Activated T-helper 17 cell treated with anti-CD3 and anti-CD28 coated beads, Interleukin-2, amount 50 U/mL, for 72 hours (primary cell): ENCODE results near the gene GALNT2. TPM values are rescaled to one million over a fixed set of nuclear protein-coding genes. Genes with fewer than 3 reads are reported as not detected.

Source experiments
- ATAC-seq: fragments of 150-1000 bp; cut with Tn5 transposase; replicated peaks from 2 replicates; pipeline ENCODE4 v1.10.0; 2021; ENCODE audit warnings: mild to moderate bottlenecking, moderate library complexity
- H3K27ac Mint-ChIP-seq: one replicate; pipeline ENCODE4 v1.8.0; 2022; ENCODE audit warnings: mixed read lengths
- H3K27me3 Mint-ChIP-seq: one replicate; pipeline ENCODE4 v1.8.0; 2022; ENCODE audit warnings: mixed read lengths
- H3K36me3 Mint-ChIP-seq: one replicate; pipeline ENCODE4 v1.8.0; 2022; ENCODE audit warnings: low read depth, mild to moderate bottlenecking, mixed read lengths
- H3K4me1 Mint-ChIP-seq: one replicate; pipeline ENCODE4 v1.8.0; 2022; ENCODE audit warnings: mixed read lengths
- H3K4me3 Mint-ChIP-seq: one replicate; pipeline ENCODE4 v1.8.0; 2022; ENCODE audit warnings: mild to moderate bottlenecking, mixed read lengths
- H3K9me3 Mint-ChIP-seq: one replicate; pipeline ENCODE4 v1.8.0; 2022; ENCODE audit warnings: mixed read lengths
- total RNA-seq, 2 donors: library from RNA; stranded (reverse); gene quantifications; one replicate each; pipeline ENCODE4 v1.2.3, GENCODE V29; 2022

Gene GALNT2
- total RNA-seq, 2 donors from 2014 or later: 49.7 to 53.6 TPM

- peaks cover 11% of the 10 kb centered on the region for H3K4me1 Mint-ChIP-seq
- peak; percentile 40 for ATAC-seq
- H3K36me3 Mint-ChIP-seq: no peaks in the 10 kb centered on the region
- H3K27ac Mint-ChIP-seq: no peak overlapping the region
- no peak overlapping the region for H3K4me3 Mint-ChIP-seq
- no peaks in the 10 kb centered on the region for H3K9me3 Mint-ChIP-seq
- no peaks in the 10 kb centered on the region for H3K27me3 Mint-ChIP-seq
These were observed 155.6 kb downstream of the GALNT2 start for GRCh38 chr1:230222678-230223077.

GRCh38 chr1:230224101-230224960 is 157.3 kb downstream of the GALNT2 start:
- Mint-ChIP-seq H3K27ac (no peak overlapping the region), H3K9me3 (no peaks in the 10 kb centered on the region), H3K27me3 (no peaks in the 10 kb centered on the region), H3K36me3 (no peaks in the 10 kb centered on the region), H3K4me3 (no peak overlapping the region), H3K4me1 (peaks cover 10% of the 10 kb centered on the region)
- no peak for ATAC-seq

GRCh38 chr1:230226007-230226800 is 159.2 kb downstream of the GALNT2 start:
- H3K36me3 Mint-ChIP-seq: peaks cover 5% of the 10 kb centered on the region
- no peaks in the 10 kb centered on the region for H3K9me3 Mint-ChIP-seq

GRCh38 chr1:230226814-230227213 is 159.8 kb downstream of the GALNT2 start:
- Mint-ChIP-seq H3K4me3 (no peak overlapping the region), H3K36me3 (peaks cover 5% of the 10 kb centered on the region), H3K9me3 (no peaks in the 10 kb centered on the region), H3K4me1 (peaks cover 15% of the 10 kb centered on the region), H3K27ac (no peak overlapping the region), H3K27me3 (no peaks in the 10 kb centered on the region)
- no peak for ATAC-seq

More at GRCh38 chr1:230226007-230226800, 159.2 kb downstream of the GALNT2 start:
- Mint-ChIP-seq H3K4me3 (no peak overlapping the region), H3K4me1 (peaks cover 9% of the 10 kb centered on the region), H3K27ac (no peak overlapping the region), H3K27me3 (no peaks in the 10 kb centered on the region)
- ATAC-seq: no peak

GRCh38 chr1:230228236-230228897 is 161.3 kb downstream of the GALNT2 start:
- ATAC-seq: no peak
- no peaks in the 10 kb centered on the region for H3K9me3 Mint-ChIP-seq
- no peak overlapping the region for H3K27ac Mint-ChIP-seq
- H3K27me3 Mint-ChIP-seq: no peaks in the 10 kb centered on the region
- H3K4me1 Mint-ChIP-seq: peaks cover 15% of the 10 kb centered on the region
- peaks cover 5% of the 10 kb centered on the region for H3K36me3 Mint-ChIP-seq
- no peak overlapping the region for H3K4me3 Mint-ChIP-seq

- Mint-ChIP-seq H3K4me3 (no peak overlapping the region), H3K36me3 (peaks cover 8% of the 10 kb centered on the region), H3K4me1 (peaks cover 15% of the 10 kb centered on the region), H3K9me3 (no peaks in the 10 kb centered on the region), H3K27ac (peak overlapping the region; percentile 81), H3K27me3 (no peaks in the 10 kb centered on the region)
- no peak for ATAC-seq
These were observed 163.2 kb downstream of the GALNT2 start for GRCh38 chr1:230230273-230230672.

GRCh38 chr1:230230948-230231773 is 164.1 kb downstream of the GALNT2 start:
- peaks cover 15% of the 10 kb centered on the region for H3K4me1 Mint-ChIP-seq
- H3K9me3 Mint-ChIP-seq: no peaks in the 10 kb centered on the region
- peak overlapping the region; percentile 33 for H3K4me3 Mint-ChIP-seq
- peaks cover 17% of the 10 kb centered on the region for H3K36me3 Mint-ChIP-seq
- no peaks in the 10 kb centered on the region for H3K27me3 Mint-ChIP-seq
- ATAC-seq: peak; percentile 86
- H3K27ac Mint-ChIP-seq: peak overlapping the region; percentile 81

GRCh38 chr1:230231774-230232145 is 164.7 kb downstream of the GALNT2 start:
- ATAC-seq: peak; percentile 90
- no peaks in the 10 kb centered on the region for H3K27me3 Mint-ChIP-seq
- H3K4me1 Mint-ChIP-seq: peaks cover 15% of the 10 kb centered on the region
- H3K27ac Mint-ChIP-seq: peak overlapping the region; percentile 81
- H3K4me3 Mint-ChIP-seq: peak overlapping the region; percentile 33
- peaks cover 22% of the 10 kb centered on the region for H3K36me3 Mint-ChIP-seq
- no peaks in the 10 kb centered on the region for H3K9me3 Mint-ChIP-seq

GRCh38 chr1:230232371-230232771 is 165.3 kb downstream of the GALNT2 start:
- H3K4me3 Mint-ChIP-seq: no peak overlapping the region
- no peaks in the 10 kb centered on the region for H3K9me3 Mint-ChIP-seq
- peaks cover 15% of the 10 kb centered on the region for H3K4me1 Mint-ChIP-seq
- H3K27ac Mint-ChIP-seq: no peak overlapping the region
- no peaks in the 10 kb centered on the region for H3K27me3 Mint-ChIP-seq
- no peak for ATAC-seq
- peaks cover 29% of the 10 kb centered on the region for H3K36me3 Mint-ChIP-seq

GRCh38 chr1:230233786-230234185 is 166.7 kb downstream of the GALNT2 start:
- Mint-ChIP-seq H3K27ac (no peak overlapping the region), H3K27me3 (no peaks in the 10 kb centered on the region), H3K36me3 (peaks cover 40% of the 10 kb centered on the region), H3K4me3 (no peak overlapping the region), H3K4me1 (peaks cover 10% of the 10 kb centered on the region), H3K9me3 (no peaks in the 10 kb centered on the region)
- no peak for ATAC-seq

GRCh38 chr1:230235876-230236275 is 168.8 kb downstream of the GALNT2 start:
- Mint-ChIP-seq H3K4me3 (no peak overlapping the region), H3K9me3 (no peaks in the 10 kb centered on the region), H3K4me1 (peaks cover 21% of the 10 kb centered on the region)

GRCh38 chr1:230236301-230237008 is 169.4 kb downstream of the GALNT2 start:
- Mint-ChIP-seq H3K9me3 (no peaks in the 10 kb centered on the region), H3K4me3 (no peak overlapping the region), H3K27me3 (no peaks in the 10 kb centered on the region), H3K36me3 (peaks cover 60% of the 10 kb centered on the region), H3K27ac (no peak overlapping the region), H3K4me1 (peaks cover 18% of the 10 kb centered on the region)
- ATAC-seq: no peak

More at GRCh38 chr1:230235876-230236275, 168.8 kb downstream of the GALNT2 start:
- H3K36me3 Mint-ChIP-seq: peaks cover 57% of the 10 kb centered on the region
- ATAC-seq: no peak
- no peaks in the 10 kb centered on the region for H3K27me3 Mint-ChIP-seq
- H3K27ac Mint-ChIP-seq: no peak overlapping the region

GRCh38 chr1:230237009-230237370 is 170.0 kb downstream of the GALNT2 start:
- H3K4me1 Mint-ChIP-seq: peaks cover 16% of the 10 kb centered on the region
- no peak for ATAC-seq
- no peak overlapping the region for H3K27ac Mint-ChIP-seq
- peaks cover 65% of the 10 kb centered on the region for H3K36me3 Mint-ChIP-seq
- no peak overlapping the region for H3K4me3 Mint-ChIP-seq
- H3K27me3 Mint-ChIP-seq: no peaks in the 10 kb centered on the region
- H3K9me3 Mint-ChIP-seq: no peaks in the 10 kb centered on the region
